SU-DHL-6 (cell line): Measurements from ENCODE around the gene MOB3B.

Experiments
- H2AFZ ChIP-seq: fragments of 200-600 bp; sonication (generic); 2 replicates; pipeline ENCODE4 v1.6.1; 2014; ENCODE audit warnings: low read depth, mild to moderate bottlenecking, moderate library complexity, mixed read lengths, antibody characterized with exemption, low read length; ENCODE audit not compliant: severe bottlenecking
- H3F3A ChIP-seq: fragments of 200-600 bp; shearing (Covaris generic); 2 replicates; pipeline ENCODE4 v1.6.0; 2016; ENCODE audit warnings: antibody characterized with exemption, mild to moderate bottlenecking; ENCODE audit not compliant: insufficient read depth
- H3K27ac ChIP-seq: fragments of 200-600 bp; sonication (generic); 2 replicates; pipeline ENCODE4 v1.5.1; 2016; ENCODE audit warnings: low read depth, mild to moderate bottlenecking, low read length, moderate library complexity, mixed read lengths
- H3K27me3 ChIP-seq: fragments of 200-600 bp; sonication (generic), shearing (Covaris generic); 2 replicates; pipeline ENCODE4 v1.6.0; 2014; ENCODE audit warnings: mild to moderate bottlenecking, low read length
- H3K36me3 ChIP-seq: fragments of 200-600 bp; sonication (generic); 2 replicates; pipeline ENCODE4 v1.6.1; 2014; ENCODE audit warnings: mild to moderate bottlenecking, low read length, mixed read lengths
- H3K4me2 ChIP-seq: fragments of 300-600, 200-600 bp; shearing (Covaris generic), sonication (generic); 2 replicates; pipeline ENCODE4 v1.6.0; 2014; ENCODE audit warnings: low read length, low read depth, mild to moderate bottlenecking; ENCODE audit not compliant: poor library complexity, severe bottlenecking
- H3K4me3 ChIP-seq: fragments of 200-600 bp; sonication (generic); 2 replicates; pipeline ENCODE4 v1.5.1; 2014; ENCODE audit warnings: antibody characterized with exemption, low read length, mild to moderate bottlenecking, mixed read lengths; ENCODE audit not compliant: insufficient read depth, poor library complexity, severe bottlenecking
- H3K79me2 ChIP-seq: fragments of 200-600 bp; sonication (generic); 2 replicates; pipeline ENCODE4 v1.6.1; 2014; ENCODE audit warnings: mild to moderate bottlenecking, low read length, moderate library complexity; ENCODE audit not compliant: insufficient read depth
- H3K9ac ChIP-seq: fragments of 200-600 bp; sonication (generic); 2 replicates; pipeline ENCODE4 v1.7.0; 2014; ENCODE audit warnings: mild to moderate bottlenecking, low read length
- H3K9me2 ChIP-seq: fragments of 200-600 bp; sonication (generic); replicated peaks from 2 replicates; pipeline ENCODE4 v1.6.1; 2014; ENCODE audit warnings: low read length; ENCODE audit not compliant: insufficient read depth
- H3K9me3 ChIP-seq: fragments of 200-600 bp; sonication (generic); 2 replicates; pipeline ENCODE4 v1.6.1; 2014; ENCODE audit warnings: low read length, mixed read lengths; ENCODE audit not compliant: insufficient read depth
- H4K20me1 ChIP-seq: fragments of 200-600 bp; sonication (generic); 2 replicates; pipeline ENCODE4 v1.6.1; 2014; ENCODE audit warnings: low read depth, mild to moderate bottlenecking, antibody characterized with exemption, low read length, moderate library complexity, mixed read lengths
- EZH2phosphoT487 ChIP-seq: fragments of 200-600 bp; sonication (generic), shearing (Covaris generic); conservative IDR thresholded peaks from 2 replicates; pipeline ENCODE4 v1.6.1; 2018; ENCODE audit warnings: mild to moderate bottlenecking, antibody characterized with exemption, low read length, moderate library complexity, mixed read lengths
- TF ChIP-seq, protein P1 (sequence below): fragments of 200-600 bp; sonication (generic); IDR thresholded peaks from one replicate; pipeline ENCODE4 v1.5.1; 2017; ENCODE audit warnings: antibody characterized with exemption, mild to moderate bottlenecking, low read length, moderate library complexity; ENCODE audit not compliant: insufficient read depth, poor library complexity, severe bottlenecking

MOB3B gene

GRCh38 chr9:27475057-27475595 lies 54.5 kb downstream of the MOB3B start:
- Histone ChIP-seq H4K20me1 (no peaks in the 10 kb centered on the region), H3K4me3 (no peak overlapping the region), H3K9ac (no peak overlapping the region), H3K27me3 (no peaks in the 10 kb centered on the region), H3K4me2 (no peak overlapping the region), H2AFZ (no peak overlapping the region), H3F3A (no peaks in the 10 kb centered on the region), H3K9me2 (no peaks in the 10 kb centered on the region), H3K27ac (no peak overlapping the region), H3K79me2 (no peaks in the 10 kb centered on the region), H3K9me3 (no peaks in the 10 kb centered on the region), H3K36me3 (no peaks in the 10 kb centered on the region)
- TF ChIP-seq, protein P1, sequence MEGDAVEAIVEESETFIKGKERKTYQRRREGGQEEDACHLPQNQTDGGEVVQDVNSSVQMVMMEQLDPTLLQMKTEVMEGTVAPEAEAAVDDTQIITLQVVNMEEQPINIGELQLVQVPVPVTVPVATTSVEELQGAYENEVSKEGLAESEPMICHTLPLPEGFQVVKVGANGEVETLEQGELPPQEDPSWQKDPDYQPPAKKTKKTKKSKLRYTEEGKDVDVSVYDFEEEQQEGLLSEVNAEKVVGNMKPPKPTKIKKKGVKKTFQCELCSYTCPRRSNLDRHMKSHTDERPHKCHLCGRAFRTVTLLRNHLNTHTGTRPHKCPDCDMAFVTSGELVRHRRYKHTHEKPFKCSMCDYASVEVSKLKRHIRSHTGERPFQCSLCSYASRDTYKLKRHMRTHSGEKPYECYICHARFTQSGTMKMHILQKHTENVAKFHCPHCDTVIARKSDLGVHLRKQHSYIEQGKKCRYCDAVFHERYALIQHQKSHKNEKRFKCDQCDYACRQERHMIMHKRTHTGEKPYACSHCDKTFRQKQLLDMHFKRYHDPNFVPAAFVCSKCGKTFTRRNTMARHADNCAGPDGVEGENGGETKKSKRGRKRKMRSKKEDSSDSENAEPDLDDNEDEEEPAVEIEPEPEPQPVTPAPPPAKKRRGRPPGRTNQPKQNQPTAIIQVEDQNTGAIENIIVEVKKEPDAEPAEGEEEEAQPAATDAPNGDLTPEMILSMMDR: no peak
- no peak for TF ChIP-seq EZH2phosphoT487

DNA sequence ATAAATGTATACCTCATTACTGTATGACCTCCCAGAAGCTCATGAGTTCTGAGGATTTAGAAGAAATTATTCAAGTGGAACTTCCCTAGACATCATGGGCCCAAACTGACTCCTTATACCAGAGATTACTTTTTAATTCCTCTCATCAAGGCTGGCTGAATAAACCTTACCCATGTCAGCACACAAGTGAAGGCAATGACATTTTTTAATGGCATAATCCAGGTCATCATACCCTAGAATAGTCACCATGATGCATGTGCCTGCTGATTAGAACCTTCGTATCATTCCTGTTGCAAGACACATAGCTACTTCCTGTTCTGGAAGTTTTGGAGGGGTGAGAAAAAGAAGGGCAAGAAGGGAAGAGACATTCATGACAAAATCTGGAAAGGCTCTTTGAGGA lies 55.3 kb downstream of the MOB3B start:
- H3K27me3 ChIP-seq: no peaks in the 10 kb centered on the region
- no peaks in the 10 kb centered on the region for H3K9me2 ChIP-seq
- H3K4me3 ChIP-seq: no peak overlapping the region
- no peaks in the 10 kb centered on the region for H4K20me1 ChIP-seq
- H3K9ac ChIP-seq: no peak overlapping the region
- H3K27ac ChIP-seq: no peak overlapping the region
- no peak overlapping the region for H3K4me2 ChIP-seq
- H3K36me3 ChIP-seq: no peaks in the 10 kb centered on the region
- no peak overlapping the region for H2AFZ ChIP-seq
- TF ChIP-seq EZH2phosphoT487: no peak
- TF ChIP-seq, protein P1: no peak
- no peaks in the 10 kb centered on the region for H3K9me3 ChIP-seq
- H3F3A ChIP-seq: no peaks in the 10 kb centered on the region
- H3K79me2 ChIP-seq: no peaks in the 10 kb centered on the region

DNA sequence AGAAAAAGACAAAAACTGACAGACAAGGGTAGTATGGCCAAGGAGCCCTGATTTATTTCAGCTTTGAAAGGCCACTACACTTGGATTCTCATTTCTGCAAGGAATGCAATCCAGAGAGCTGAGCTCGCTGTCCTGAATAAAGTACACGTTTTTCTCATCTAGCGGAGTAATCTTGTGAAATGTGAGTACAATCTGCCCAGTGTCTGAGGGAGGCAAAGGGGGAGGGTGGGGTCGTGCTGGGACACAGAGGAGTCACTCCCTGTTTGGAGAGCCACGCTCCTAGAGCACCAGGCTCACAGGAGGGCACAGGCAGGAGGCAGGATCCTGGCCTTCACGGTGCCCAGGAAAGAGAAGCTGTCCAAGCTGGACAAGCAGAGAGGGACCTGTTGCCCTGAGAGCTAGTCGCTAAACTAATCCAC lies 56.5 kb downstream of the MOB3B start:
- Histone ChIP-seq H3K4me3 (no peak overlapping the region), H3K27me3 (no peaks in the 10 kb centered on the region), H3K4me2 (no peak overlapping the region), H4K20me1 (no peaks in the 10 kb centered on the region), H3K9ac (no peak overlapping the region), H3K9me3 (no peaks in the 10 kb centered on the region), H2AFZ (no peak overlapping the region), H3K9me2 (no peaks in the 10 kb centered on the region), H3K79me2 (no peaks in the 10 kb centered on the region), H3K27ac (no peak overlapping the region), H3F3A (no peaks in the 10 kb centered on the region), H3K36me3 (no peaks in the 10 kb centered on the region)
- TF ChIP-seq EZH2phosphoT487: no peak
- TF ChIP-seq, protein P1: no peak
